Glutamatergic neuron (in vitro differentiated cells): Measurements from ENCODE around the gene CNOT3. TPM values are rescaled to one million over a fixed set of nuclear protein-coding genes. Genes with fewer than 3 reads are reported as not detected.

Experiments used
- DNase-seq: peaks from one replicate; pipeline ENCODE4 v3.0.0; 2022
- H3K27ac Mint-ChIP-seq: one replicate; pipeline ENCODE4 v1.8.0; 2020; ENCODE audit warnings: mild to moderate bottlenecking, mixed read lengths, inconsistent platforms; ENCODE audit not compliant: unreplicated experiment
- H3K27me3 Mint-ChIP-seq: one replicate; pipeline ENCODE4 v1.8.0; 2020; ENCODE audit warnings: mild to moderate bottlenecking, moderate library complexity, mixed read lengths, inconsistent platforms; ENCODE audit not compliant: unreplicated experiment
- H3K36me3 Mint-ChIP-seq: one replicate; pipeline ENCODE4 v1.8.0; 2020; ENCODE audit warnings: mild to moderate bottlenecking, mixed read lengths, inconsistent platforms; ENCODE audit not compliant: unreplicated experiment
- H3K4me1 Mint-ChIP-seq: one replicate; pipeline ENCODE4 v1.8.0; 2020; ENCODE audit warnings: mild to moderate bottlenecking, low read depth, mixed read lengths, inconsistent platforms; ENCODE audit not compliant: unreplicated experiment
- H3K4me3 Mint-ChIP-seq: one replicate; pipeline ENCODE4 v1.8.0; 2020; ENCODE audit warnings: mild to moderate bottlenecking, mixed read lengths, inconsistent platforms; ENCODE audit not compliant: unreplicated experiment
- H3K9me3 Mint-ChIP-seq: one replicate; pipeline ENCODE4 v1.8.0; 2020; ENCODE audit warnings: mild to moderate bottlenecking, moderate library complexity, mixed read lengths, inconsistent platforms; ENCODE audit not compliant: unreplicated experiment
- CTCF ChIP-seq: fragments of 200-600 bp; sonication (generic); IDR thresholded peaks from one replicate; pipeline ENCODE4 v1.5.0; 2021; ENCODE audit not compliant: partially characterized antibody, unreplicated experiment
- total RNA-seq: library from RNA; stranded (reverse); fragmentation: NEBNext Ultra II Directional; extraction: Animal tissue kit (Norgen Biotek cat#: 25700); gene quantifications from one replicate; pipeline ENCODE4 v1.2.1, GENCODE V29; 2021; ENCODE audit not compliant: unreplicated experiment

The CNOT3 gene
- total RNA-seq, 1 donor from 2014 or later, result 56.9 TPM

GRCh38 chr19:54151362-54152035, 13.9 kb downstream of the CNOT3 start:
- Mint-ChIP-seq H3K4me1 (no peaks in the 10 kb centered on the region), H3K4me3 (peak overlapping the region; percentile 2), H3K36me3 (peaks cover 4% of the 10 kb centered on the region), H3K27me3 (peaks cover 6% of the 10 kb centered on the region), H3K9me3 (peaks cover 8% of the 10 kb centered on the region), H3K27ac (no peak overlapping the region)
- no peak for TF ChIP-seq CTCF
- DNase-seq, result no peak

- no peaks in the 10 kb centered on the region for H3K4me1 Mint-ChIP-seq
- TF ChIP-seq CTCF, result no peak
- H3K9me3 Mint-ChIP-seq, result peaks cover 10% of the 10 kb centered on the region
- no peak overlapping the region for H3K4me3 Mint-ChIP-seq
- H3K27ac Mint-ChIP-seq, result no peak overlapping the region
- no peak for DNase-seq
- peaks cover 6% of the 10 kb centered on the region for H3K27me3 Mint-ChIP-seq
- H3K36me3 Mint-ChIP-seq, result peaks cover 4% of the 10 kb centered on the region
Observed at GRCh38 chr19:54152267-54152666, 14.7 kb downstream of the CNOT3 start.

GRCh38 chr19:54152878-54153524, 15.4 kb downstream of the CNOT3 start:
- Mint-ChIP-seq H3K27me3 (peaks cover 6% of the 10 kb centered on the region), H3K36me3 (peaks cover 4% of the 10 kb centered on the region), H3K4me1 (no peaks in the 10 kb centered on the region), H3K9me3 (peaks cover 10% of the 10 kb centered on the region), H3K27ac (peak overlapping the region; percentile 52), H3K4me3 (no peak overlapping the region)
- DNase-seq, result no peak
- no peak for TF ChIP-seq CTCF

- Mint-ChIP-seq H3K27ac (no peak overlapping the region), H3K36me3 (peaks cover 4% of the 10 kb centered on the region), H3K9me3 (peaks cover 9% of the 10 kb centered on the region), H3K27me3 (peaks cover 7% of the 10 kb centered on the region), H3K4me1 (no peaks in the 10 kb centered on the region), H3K4me3 (no peak overlapping the region)
- no peak for TF ChIP-seq CTCF
- no peak for DNase-seq
Observed at GRCh38 chr19:54153731-54154326, 16.3 kb downstream of the CNOT3 start.
